ENCODE measurements around the gene FRMD4B.

DNA sequence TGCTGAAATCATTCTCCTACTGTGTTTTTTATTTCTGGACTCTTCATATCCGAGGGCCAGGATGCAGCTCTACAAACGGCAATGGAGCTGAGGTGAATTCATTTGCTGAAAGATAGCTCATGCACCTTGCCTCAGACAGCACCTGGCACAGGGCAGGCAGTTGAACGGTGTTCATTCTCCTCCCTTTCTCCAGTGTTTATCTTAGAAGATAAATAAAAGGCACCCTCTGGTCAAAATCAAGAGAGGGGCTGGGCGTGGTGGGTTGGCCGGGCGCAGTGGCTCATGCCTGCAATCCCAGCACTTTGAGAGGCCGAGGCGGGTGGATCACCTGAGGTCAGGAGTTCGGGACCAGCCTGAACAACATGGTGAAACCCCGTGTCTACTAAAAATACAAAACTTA, 184.2 kb downstream of the FRMD4B start:
- TF ChIP-seq GATA3 (IDR thresholded peaks at IDR 0.05; ENCODE audit: low read depth, low read length) (no peak), GATA2 (IDR thresholded peaks at IDR 0.05; ENCODE audit: low read depth, low read length) (no peak)
